Heart right ventricle (tissue), 16 donors: Measurements from ENCODE around the gene EDEM2. TPM values are rescaled to one million over a fixed set of nuclear protein-coding genes. Genes with fewer than 3 reads are reported as not detected.
"Not testable (repeated sequence)": the region's sequence is repeated elsewhere in the genome, so short reads cannot be mapped to it uniquely, and the experiment has no call there.

ENCODE experiments used
- ATAC-seq, 8 donors: fragments of 200-7000 bp; cut with Tn5 transposase; one replicate each; pipeline ENCODE4 v1.9.1; 2020; ENCODE audit warnings: mild to moderate bottlenecking in 8 of 8, moderate library complexity in 8 of 8, moderate number of reproducible peaks in 1 of 8
- DNase-seq, 2 donors: peaks; one replicate each; pipeline ENCODE4 v3.0.0-alpha.2; 2020
- H3K27ac ChIP-seq, 10 donors: fragments of 200-600 bp; sonication (generic) in 2 of 10; one replicate each; pipeline versions ENCODE4 v1.5.0 to v1.8.0; 2020 to 2022; ENCODE audit warnings: mild to moderate bottlenecking in 3 of 10
- H3K27me3 ChIP-seq, 7 donors: fragments of 200-600 bp; one replicate each; pipeline ENCODE4 v1.8.0; 2021 to 2022; ENCODE audit warnings: mild to moderate bottlenecking in 2 of 7
- H3K36me3 ChIP-seq, 9 donors: fragments of 200-600 bp; sonication (generic) in 1 of 9; one replicate each; pipeline versions ENCODE4 v1.5.0 to v1.8.0; 2020 to 2022; ENCODE audit warnings: mild to moderate bottlenecking in 2 of 9
- H3K4me1 ChIP-seq, 9 donors: fragments of 200-600 bp; sonication (generic) in 1 of 9; one replicate each; pipeline versions ENCODE4 v1.5.0 to v1.8.0; 2020 to 2022; ENCODE audit warnings: mild to moderate bottlenecking in 4 of 9
- H3K4me3 ChIP-seq, 10 donors: fragments of 200-600 bp; sonication (generic) in 2 of 10; one replicate each; pipeline versions ENCODE4 v1.5.0 to v1.8.0; 2020 to 2022; ENCODE audit warnings: mild to moderate bottlenecking in 7 of 10, moderate library complexity in 2 of 10
- H3K9me3 ChIP-seq, 11 donors: fragments of 200-600 bp in 10 of 11; sonication (generic) in 2 of 11; one replicate each; pipeline versions ENCODE4 v1.5.0 to v1.8.0; 2013 to 2022; ENCODE audit warnings: mild to moderate bottlenecking in 2 of 11, control low read depth in 1 of 11, moderate library complexity in 1 of 11
- CTCF ChIP-seq, 9 donors: fragments of 200-600 bp; sonication (generic) in 2 of 9; IDR thresholded peaks; one replicate each; pipeline versions ENCODE4 v1.5.0 to v1.8.0; 2021 to 2022; ENCODE audit warnings: antibody characterized with exemption in 9 of 9, mild to moderate bottlenecking in 5 of 9, moderate library complexity in 1 of 9
- WGBS, 2 donors: extraction: QIAGEN DNeasy Blood & Tissue Kit; methylation state at CpG; one replicate each; pipeline ENCODE4 v1.1.7; 2013; ENCODE audit warnings: inconsistent platforms in 1 of 2; 5-methylcytosine and 5-hydroxymethylcytosine counted together
- intact Hi-C, 10 donors: fragments of 100-400 bp; cut with DNase I; formaldehyde crosslinking; loops; one replicate each; pipeline versions ENCODE4 v1.11.1 to v1.14.2; 2022
- polyA plus RNA-seq, 2 donors: library from polyadenylated mRNA; stranded (reverse); fragments of 200-250 nt; gene quantifications; one replicate each; pipeline ENCODE4 v1.2.3, GENCODE V29; 2013
- total RNA-seq, 10 donors: library from RNA; stranded (reverse); fragmentation: NEBNext Ultra II Directional in 3 of 10; extraction: Animal tissue kit (Norgen Biotek cat#: 25700) in 3 of 10; gene quantifications; one replicate each; pipeline versions ENCODE4 v1.2.1 to v1.2.4, GENCODE V29; 2021 to 2023
- donor health status: Arrhythmogenic right ventricular cardiomyopathy.
- donor health status: ischemic (EF 13 %, LVEDD 7.1; RV severe dilation, severe dysfunction).
- donor health status: healthy with polysubstance abuse.
- donor health status: DM: no; HTN: yes; CAD: no.
- donor health status: DM: no; HTN: no; CAD: no.
- donor health status: ischemic (EF 25% LVEDD 6.9; RV normal size, moderate dysfunction).
- donor health status: ischemic (EF 25% LVEDD 5.7; RV mildly dilated, moderate dysfunction).
- donor health status: healthy.
- donor health status: DM: yes; HTN: yes; CAD: no.
- donor health status: Ischemic cardiomyopathy.
- donor health status: ischemic (EF 35%, LVEDD 5.7; RV mildly dilated, moderate dysfunction).
- donor health status: nonischemic (EF 11% LVEDD 7.7; RV severe dilation, severe dysfunction).
- donor health status: DM: yes; HTN: yes; CAD: no.
- donor health status: PGD.
- donor health status: ischemic (EF 29% LVEDD 5.4; RV normal size, mild dysfunction).
- donor health status: nonischemic (EF 23%, LVEDD 6.1; RV moderate dilation, normal function).

Gene EDEM2
- total and polyA plus RNA-seq, 12 donors: 6.4 to 26.1 (median 11.0) TPM

GRCh38 chr20:35171438-35171752 is 24.3 kb upstream of the EDEM2 start:
- Histone ChIP-seq H3K27ac (peak overlapping the region in 9 of 10 donors; percentile 34 to 90 (median 63)), H3K9me3 (no peaks in the 10 kb centered on the region), H3K4me1 (peaks cover 5 to 46% (median 27%) of the 10 kb centered on the region in 9 donors), H3K4me3 (peak overlapping the region in 8 of 10 donors; percentile 36 to 59 (median 50)), H3K27me3 (no peaks in the 10 kb centered on the region), H3K36me3 (peaks cover 0 to 7% (median 0%) of the 10 kb centered on the region in 9 donors)
- DNase-seq (no peak), ATAC-seq (no peak)
- intact Hi-C loops: loop anchor here in 1 of 10 donors (5.0 kb wide), 1 partner anchor 36 kb away; no protein-coding TSS in a partner anchor
- WGBS, 2 donors: 62 to 76% methylated on average over 1 of the region's 1 CpG
- no peak for TF ChIP-seq CTCF (IDR thresholded peaks at IDR 0.05)

GRCh38 chr20:35168701-35169409 is 21.7 kb upstream of the EDEM2 start:
- H3K27me3 ChIP-seq, H3K36me3 ChIP-seq, ATAC-seq, intact Hi-C loops, H3K4me3 ChIP-seq, H3K27ac ChIP-seq, DNase-seq, H3K9me3 ChIP-seq: not testable (repeated sequence)
- H3K4me1 ChIP-seq: peaks cover 8 to 44% (median 34%) of the 10 kb centered on the region in 9 donors
- WGBS, 2 donors: 91 to 93% methylated on average over 4 of the region's 4 CpGs

GRCh38 chr20:35167787-35168186 is 20.7 kb upstream of the EDEM2 start:
- H3K27me3 ChIP-seq: no peaks in the 10 kb centered on the region
- DNase-seq (no peak), ATAC-seq (no peak)
- whole genome bisulfite sequencing, 2 donors: 100% methylated on average over 1 of the region's 1 CpG
- H3K4me1 ChIP-seq: peaks cover 8 to 40% (median 32%) of the 10 kb centered on the region in 9 donors
- peaks cover 0 to 6% (median 0%) of the 10 kb centered on the region in 11 donors for H3K9me3 ChIP-seq
- intact Hi-C loops: no loop called here
- peak overlapping the region in 1 of 10 donors; percentile 14 for H3K27ac ChIP-seq
- TF ChIP-seq CTCF (IDR thresholded peaks at IDR 0.05): no peak
- no peaks in the 10 kb centered on the region for H3K36me3 ChIP-seq
- no peak overlapping the region for H3K4me3 ChIP-seq

GRCh38 chr20:35166242-35166830 is 19.2 kb upstream of the EDEM2 start:
- WGBS, 2 donors: 18 to 19% methylated on average over 5 of the region's 5 CpGs
- Histone ChIP-seq H3K4me1 (peaks cover 8 to 28% (median 21%) of the 10 kb centered on the region in 9 donors), H3K27me3 (no peaks in the 10 kb centered on the region), H3K36me3 (no peaks in the 10 kb centered on the region), H3K27ac (peak overlapping the region in 7 of 10 donors; percentile 16 to 67 (median 38)), H3K9me3 (peaks cover 0 to 6% (median 0%) of the 10 kb centered on the region in 11 donors), H3K4me3 (no peak overlapping the region)
- DNase-seq (peak; percentile 76 to 78), ATAC-seq (peak; percentile 86 to 97 (median 95))
- no peak for TF ChIP-seq CTCF (IDR thresholded peaks at IDR 0.05)
- intact Hi-C loops: no loop called here
